Upper lobe of right lung (tissue), 1 donor: Measurements from ENCODE around the gene HIP1. TPM values are rescaled to one million over a fixed set of nuclear protein-coding genes. Genes with fewer than 3 reads are reported as not detected.
"Not testable (repeated sequence)": the region's sequence is repeated elsewhere in the genome, so short reads cannot be mapped to it uniquely, and the experiment has no call there.

Experiments used
- ATAC-seq: fragments of 200-7000 bp; cut with Tn5 transposase; one replicate; pipeline ENCODE4 v1.9.1; 2020; ENCODE audit warnings: mild to moderate bottlenecking, moderate library complexity
- DNase-seq: peaks from one replicate; pipeline ENCODE4 v3.0.0-alpha.2; 2020
- H3K27ac ChIP-seq: fragments of 200-600 bp; one replicate; pipeline ENCODE4 v1.8.0; 2022
- H3K27me3 ChIP-seq: fragments of 200-600 bp; one replicate; pipeline ENCODE4 v1.8.0; 2022; ENCODE audit warnings: mild to moderate bottlenecking
- H3K36me3 ChIP-seq: fragments of 200-600 bp; one replicate; pipeline ENCODE4 v1.8.0; 2022
- H3K4me1 ChIP-seq: fragments of 200-600 bp; one replicate; pipeline ENCODE4 v1.8.0; 2022
- H3K4me3 ChIP-seq: fragments of 200-600 bp; one replicate; pipeline ENCODE4 v1.8.0; 2022; ENCODE audit warnings: mild to moderate bottlenecking
- H3K9me3 ChIP-seq: fragments of 200-600 bp; one replicate; pipeline ENCODE4 v1.8.0; 2022
- intact Hi-C: fragments of 100-400 bp; cut with DNase I; formaldehyde crosslinking; loops from one replicate; pipeline ENCODE4 v1.11.0; 2022
- total RNA-seq: library from RNA; stranded (reverse); fragmentation: NEBNext Ultra II Directional; extraction: Animal tissue kit (Norgen Biotek cat#: 25700); gene quantifications from one replicate; pipeline ENCODE4 v1.2.1, GENCODE V29; 2021
- TF ChIP-seq, protein P1 (sequence below): fragments of 200-600 bp; IDR thresholded peaks from one replicate; pipeline ENCODE4 v1.8.0; 2022; ENCODE audit warnings: antibody characterized with exemption
- donor health status: DM: no; HTN: yes; CAD: no; lungs with severe emphysema.

The HIP1 gene
- total RNA-seq, 1 donor from 2014 or later = 86.2 TPM

DNA sequence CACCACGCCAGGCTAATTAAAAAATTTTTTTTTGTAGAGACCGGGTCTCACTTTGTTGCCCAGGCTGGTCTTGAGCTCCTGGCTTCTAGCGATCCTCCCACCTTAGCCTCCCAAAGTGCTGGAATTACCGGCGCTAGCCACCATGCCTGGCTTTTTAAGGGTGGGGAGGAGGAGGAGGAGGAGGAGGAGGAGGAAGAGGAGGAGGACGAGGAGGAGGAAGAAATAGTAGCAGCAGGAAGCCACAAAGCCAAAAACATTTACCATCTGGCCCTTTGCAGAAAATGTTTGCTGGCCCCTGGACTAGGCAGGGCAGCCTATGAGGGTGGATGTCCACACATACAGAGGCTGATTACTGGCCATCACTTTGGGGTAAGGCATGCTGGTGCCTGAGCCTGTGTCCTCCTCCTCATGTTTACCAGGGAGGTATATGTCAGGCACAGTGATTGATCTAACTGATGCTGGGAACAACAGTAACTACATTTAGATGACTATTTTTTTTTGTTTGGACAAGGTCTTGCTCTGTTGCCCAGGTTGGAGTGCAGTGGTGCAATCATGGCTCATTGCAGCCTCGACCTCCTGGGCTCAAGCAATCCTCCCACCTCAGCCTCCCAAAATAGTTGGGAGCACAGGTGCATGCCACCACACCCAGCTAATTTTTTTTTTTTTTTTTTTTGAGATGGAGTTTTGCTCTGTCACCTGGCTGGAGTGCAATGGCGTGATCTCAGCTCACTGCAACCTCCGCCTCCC lies 122.1 kb downstream of the HIP1 start:
- peaks cover 30% of the 10 kb centered on the region for H3K4me1 ChIP-seq
- DNase-seq (no peak), ATAC-seq (no peak)
- no peaks in the 10 kb centered on the region for H3K27me3 ChIP-seq
- no peaks in the 10 kb centered on the region for H3K36me3 ChIP-seq
- H3K9me3 ChIP-seq = no peaks in the 10 kb centered on the region
- TF ChIP-seq, protein P1, sequence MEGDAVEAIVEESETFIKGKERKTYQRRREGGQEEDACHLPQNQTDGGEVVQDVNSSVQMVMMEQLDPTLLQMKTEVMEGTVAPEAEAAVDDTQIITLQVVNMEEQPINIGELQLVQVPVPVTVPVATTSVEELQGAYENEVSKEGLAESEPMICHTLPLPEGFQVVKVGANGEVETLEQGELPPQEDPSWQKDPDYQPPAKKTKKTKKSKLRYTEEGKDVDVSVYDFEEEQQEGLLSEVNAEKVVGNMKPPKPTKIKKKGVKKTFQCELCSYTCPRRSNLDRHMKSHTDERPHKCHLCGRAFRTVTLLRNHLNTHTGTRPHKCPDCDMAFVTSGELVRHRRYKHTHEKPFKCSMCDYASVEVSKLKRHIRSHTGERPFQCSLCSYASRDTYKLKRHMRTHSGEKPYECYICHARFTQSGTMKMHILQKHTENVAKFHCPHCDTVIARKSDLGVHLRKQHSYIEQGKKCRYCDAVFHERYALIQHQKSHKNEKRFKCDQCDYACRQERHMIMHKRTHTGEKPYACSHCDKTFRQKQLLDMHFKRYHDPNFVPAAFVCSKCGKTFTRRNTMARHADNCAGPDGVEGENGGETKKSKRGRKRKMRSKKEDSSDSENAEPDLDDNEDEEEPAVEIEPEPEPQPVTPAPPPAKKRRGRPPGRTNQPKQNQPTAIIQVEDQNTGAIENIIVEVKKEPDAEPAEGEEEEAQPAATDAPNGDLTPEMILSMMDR = no peak
- H3K27ac ChIP-seq = peak overlapping the region; percentile 80
- H3K4me3 ChIP-seq = no peak overlapping the region
- intact Hi-C loops = no loop called here

DNA sequence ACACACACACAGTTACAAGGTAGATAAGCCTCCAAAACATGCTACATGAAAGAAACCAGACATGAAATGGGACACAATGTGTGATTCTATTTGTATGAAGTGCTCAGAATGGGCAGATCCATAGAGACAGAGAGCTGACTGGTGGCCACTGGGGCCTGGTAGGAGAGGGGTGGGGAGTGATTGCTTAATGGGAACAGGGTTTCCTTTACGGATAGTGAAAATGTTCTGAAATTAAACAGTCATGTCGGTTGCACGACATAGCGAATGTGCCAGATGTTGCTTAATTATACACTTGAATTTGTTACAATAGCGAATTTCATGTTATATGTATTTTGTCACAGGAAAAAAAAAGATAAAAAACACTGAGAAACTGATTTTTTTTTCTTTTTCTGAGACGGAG lies 124.3 kb downstream of the HIP1 start:
- no peaks in the 10 kb centered on the region for H3K9me3 ChIP-seq
- H3K4me3 ChIP-seq = no peak overlapping the region
- no peak for ATAC-seq
- DNase-seq = no peak
- H3K27me3 ChIP-seq = no peaks in the 10 kb centered on the region
- H3K27ac ChIP-seq = peak overlapping the region; percentile 6
- H3K36me3 ChIP-seq = no peaks in the 10 kb centered on the region
- H3K4me1 ChIP-seq = peaks cover 30% of the 10 kb centered on the region
- TF ChIP-seq, protein P1 = no peak
- intact Hi-C loops = no loop called here

DNA sequence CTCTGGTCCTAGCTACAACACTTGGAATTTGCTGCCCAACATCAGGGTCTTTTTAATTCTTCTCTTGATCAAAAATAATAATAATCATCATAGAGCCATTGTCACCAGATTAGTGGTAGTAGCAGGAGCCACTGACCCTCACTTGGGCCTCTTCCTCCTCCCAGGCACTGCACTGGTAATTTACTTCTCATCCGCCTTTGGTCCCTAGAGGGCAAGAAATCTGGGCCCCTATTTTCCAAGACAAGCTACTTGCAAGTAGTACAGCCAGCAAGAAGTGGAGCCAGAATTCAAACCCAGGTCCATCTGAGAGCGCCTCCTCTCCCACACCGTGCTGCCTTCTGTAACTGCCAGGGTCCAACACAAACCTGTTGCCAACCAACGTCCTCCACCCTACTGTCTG lies 125.4 kb downstream of the HIP1 start:
- no peak overlapping the region for H3K27ac ChIP-seq
- ATAC-seq (no peak), DNase-seq (no peak)
- H3K4me1 ChIP-seq = peaks cover 24% of the 10 kb centered on the region
- H3K4me3 ChIP-seq = no peak overlapping the region
- no peaks in the 10 kb centered on the region for H3K27me3 ChIP-seq
- no peaks in the 10 kb centered on the region for H3K36me3 ChIP-seq
- TF ChIP-seq, protein P1 = no peak
- H3K9me3 ChIP-seq = no peaks in the 10 kb centered on the region
- intact Hi-C loops = no loop called here

DNA sequence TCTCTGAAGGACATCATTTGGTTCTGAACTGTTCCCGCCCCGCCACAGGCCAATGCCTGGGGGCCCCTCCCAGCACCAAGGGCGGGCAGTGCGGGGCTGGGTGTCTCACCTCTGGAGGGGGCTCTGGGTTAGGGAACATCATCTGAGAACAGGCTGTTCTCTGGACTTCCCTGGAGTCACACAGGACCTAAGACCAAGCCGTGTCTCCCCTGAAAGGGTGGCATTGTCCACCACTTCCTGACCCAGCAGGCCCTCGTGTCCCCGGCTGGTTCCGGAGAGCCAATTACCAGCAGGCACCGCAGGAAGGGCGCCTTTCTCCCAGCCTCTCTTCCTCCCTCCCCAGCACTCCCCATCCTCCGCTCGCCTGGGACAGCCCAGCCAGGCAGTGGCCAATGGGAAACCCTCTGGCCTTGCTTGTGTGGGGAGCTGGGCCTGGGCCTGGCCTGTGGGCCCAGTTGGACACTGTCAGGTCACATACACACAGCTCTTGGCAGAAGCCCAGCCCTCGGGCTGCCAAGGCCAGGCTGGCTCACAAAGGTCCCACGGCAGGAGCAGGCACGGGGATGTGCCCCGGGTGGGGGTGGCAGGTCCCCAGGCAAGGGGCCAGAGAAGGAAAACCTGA lies 127.1 kb downstream of the HIP1 start:
- Histone ChIP-seq H3K9me3 (no peaks in the 10 kb centered on the region), H3K4me3 (peak overlapping the region; percentile 4), H3K27me3 (no peaks in the 10 kb centered on the region), H3K4me1 (peaks cover 7% of the 10 kb centered on the region), H3K27ac (peak overlapping the region; percentile 65), H3K36me3 (no peaks in the 10 kb centered on the region)
- ATAC-seq (peak; percentile 95), DNase-seq (peak; percentile 89)
- intact Hi-C loops = no loop called here
- TF ChIP-seq, protein P1 = peak; percentile 11

DNA sequence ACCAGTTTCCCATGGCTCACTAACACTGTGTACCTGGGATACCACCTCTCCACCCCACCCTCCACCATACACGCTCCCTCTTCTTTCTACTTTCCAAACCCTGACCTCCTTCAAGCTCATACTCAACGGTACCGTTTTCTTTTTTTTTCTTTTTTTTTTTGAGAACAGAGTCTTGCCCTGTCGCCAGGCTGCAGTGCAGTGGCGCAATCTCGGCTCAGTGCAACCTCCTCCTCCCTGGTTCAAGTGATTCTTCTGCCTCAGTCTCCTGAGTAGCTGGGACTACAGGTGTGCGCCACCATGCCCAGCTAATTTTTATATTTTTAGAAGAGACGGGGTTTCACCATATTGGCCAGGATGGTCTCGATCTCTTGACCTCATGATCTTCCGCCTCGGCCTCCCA lies 129.3 kb downstream of the HIP1 start:
- ATAC-seq, intact Hi-C loops, H3K27me3 ChIP-seq, H3K4me3 ChIP-seq, H3K36me3 ChIP-seq, H3K9me3 ChIP-seq, H3K27ac ChIP-seq, DNase-seq: not testable (repeated sequence)
- H3K4me1 ChIP-seq = peaks cover 11% of the 10 kb centered on the region

DNA sequence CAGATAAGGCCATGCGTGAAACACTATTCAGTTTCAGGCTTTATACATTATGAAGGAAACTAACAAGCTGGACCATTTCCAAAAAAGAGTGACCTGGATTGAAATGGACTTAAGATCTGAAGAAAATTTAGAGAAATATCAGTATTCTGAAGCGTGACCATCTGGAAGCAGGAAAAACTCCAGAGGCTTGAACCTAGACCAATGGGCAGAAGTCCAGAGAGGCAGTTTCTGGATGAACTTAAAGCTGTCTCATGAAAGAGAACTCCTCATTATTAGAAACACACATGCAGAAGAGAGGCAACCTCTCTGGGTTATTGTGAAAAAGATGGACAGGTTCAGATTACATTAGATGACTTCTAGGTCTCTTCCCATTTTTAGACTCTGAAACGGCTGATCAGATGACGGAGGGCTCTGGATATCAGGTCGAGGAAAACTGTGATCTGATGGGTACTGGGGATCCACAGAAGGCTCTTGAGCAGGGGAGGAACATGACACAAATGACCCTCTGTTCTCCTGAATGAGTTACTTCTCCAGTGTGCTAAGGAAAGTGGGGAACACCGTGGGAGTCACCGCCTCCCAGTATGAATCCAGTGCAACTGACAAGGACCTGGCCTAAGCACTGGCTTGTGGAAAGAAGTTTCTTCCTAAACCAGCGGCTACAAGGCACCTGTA lies 130.2 kb downstream of the HIP1 start:
- no peak for DNase-seq
- Histone ChIP-seq H3K4me1 (peaks cover 13% of the 10 kb centered on the region), H3K9me3 (no peaks in the 10 kb centered on the region), H3K36me3 (no peaks in the 10 kb centered on the region), H3K27ac (no peak overlapping the region), H3K4me3 (no peak overlapping the region), H3K27me3 (no peaks in the 10 kb centered on the region)
- no peak for ATAC-seq
- TF ChIP-seq, protein P1 = no peak
- intact Hi-C loops = no loop called here
